ENCODE results near the gene LDLRAP1.

DNA sequence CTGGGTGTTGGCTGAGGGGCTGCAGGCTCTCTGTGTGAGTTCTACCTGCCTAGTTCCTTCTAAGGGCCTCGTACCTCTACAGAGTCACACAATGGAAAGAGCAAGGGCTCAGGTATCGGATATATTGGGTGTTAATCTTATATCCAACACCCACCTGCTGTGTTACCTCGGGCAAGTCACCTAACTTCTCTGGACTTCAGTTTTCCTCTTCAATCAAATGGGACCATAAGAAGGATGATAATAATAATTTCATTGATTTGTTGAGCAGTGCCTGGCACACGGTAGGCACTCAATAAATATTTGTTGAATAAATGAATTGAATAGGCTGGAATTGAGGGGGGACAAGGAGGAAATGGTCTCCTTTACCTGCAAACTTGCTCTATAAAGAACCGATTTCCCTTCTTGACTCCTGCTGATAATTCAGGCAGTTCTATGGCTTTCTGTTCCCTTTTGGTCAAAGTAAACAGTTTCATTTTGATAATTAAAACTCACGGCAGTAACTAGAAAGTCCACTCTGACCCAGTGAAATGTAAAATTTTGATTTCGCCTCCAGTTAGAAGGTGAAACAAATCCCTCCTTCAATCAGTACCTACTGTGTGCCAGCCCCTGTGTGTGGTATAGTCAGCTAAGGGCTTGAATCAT is 56.7 kb downstream of the LDLRAP1 start:
- TF ChIP-seq, protein P1, sequence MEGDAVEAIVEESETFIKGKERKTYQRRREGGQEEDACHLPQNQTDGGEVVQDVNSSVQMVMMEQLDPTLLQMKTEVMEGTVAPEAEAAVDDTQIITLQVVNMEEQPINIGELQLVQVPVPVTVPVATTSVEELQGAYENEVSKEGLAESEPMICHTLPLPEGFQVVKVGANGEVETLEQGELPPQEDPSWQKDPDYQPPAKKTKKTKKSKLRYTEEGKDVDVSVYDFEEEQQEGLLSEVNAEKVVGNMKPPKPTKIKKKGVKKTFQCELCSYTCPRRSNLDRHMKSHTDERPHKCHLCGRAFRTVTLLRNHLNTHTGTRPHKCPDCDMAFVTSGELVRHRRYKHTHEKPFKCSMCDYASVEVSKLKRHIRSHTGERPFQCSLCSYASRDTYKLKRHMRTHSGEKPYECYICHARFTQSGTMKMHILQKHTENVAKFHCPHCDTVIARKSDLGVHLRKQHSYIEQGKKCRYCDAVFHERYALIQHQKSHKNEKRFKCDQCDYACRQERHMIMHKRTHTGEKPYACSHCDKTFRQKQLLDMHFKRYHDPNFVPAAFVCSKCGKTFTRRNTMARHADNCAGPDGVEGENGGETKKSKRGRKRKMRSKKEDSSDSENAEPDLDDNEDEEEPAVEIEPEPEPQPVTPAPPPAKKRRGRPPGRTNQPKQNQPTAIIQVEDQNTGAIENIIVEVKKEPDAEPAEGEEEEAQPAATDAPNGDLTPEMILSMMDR (IDR thresholded peaks at IDR 0.05) = no peak
- TF ChIP-seq POLR2A (IDR thresholded peaks at IDR 0.05) = no peak
